Duodenal mucosa (tissue), 2 donors: ENCODE data around the gene AXIN2.
A peak's percentile ranks its signal among the peaks of the same experiment; 100 is the strongest.

ENCODE experiments used
- H3K27ac ChIP-seq: one replicate; pipeline ENCODE4 v1.7.0; 2013; ENCODE audit warnings: low read depth, low read length
- H3K27me3 ChIP-seq, 2 donors: one replicate each; pipeline ENCODE4 v1.7.0; 2013; ENCODE audit warnings: low read length in 2 of 2, control low read depth in 1 of 2; ENCODE audit not compliant: insufficient read depth in 2 of 2, control insufficient read depth in 1 of 2
- H3K36me3 ChIP-seq, 2 donors: one replicate each; pipeline ENCODE4 v1.7.0; 2013; ENCODE audit warnings: low read length in 2 of 2, control low read depth in 1 of 2; ENCODE audit not compliant: insufficient read depth in 2 of 2, control insufficient read depth in 1 of 2
- H3K4me1 ChIP-seq, 2 donors: one replicate each; pipeline ENCODE4 v1.7.0; 2013; ENCODE audit warnings: low read length in 2 of 2, control low read depth in 1 of 2; ENCODE audit not compliant: insufficient read depth in 2 of 2, control insufficient read depth in 1 of 2
- H3K4me3 ChIP-seq, 2 donors: one replicate each; pipeline ENCODE4 v1.7.0; 2013; ENCODE audit warnings: low read length in 2 of 2, low read depth in 1 of 2
- H3K9ac ChIP-seq, 2 donors: one replicate each; pipeline ENCODE4 v1.7.0; 2013; ENCODE audit warnings: low read length in 2 of 2, low read depth in 1 of 2
- H3K9me3 ChIP-seq, 2 donors: one replicate each; pipeline ENCODE4 v1.7.0; 2013; ENCODE audit warnings: low read length in 2 of 2, control low read depth in 1 of 2; ENCODE audit not compliant: control insufficient read depth in 1 of 2

Gene AXIN2

DNA sequence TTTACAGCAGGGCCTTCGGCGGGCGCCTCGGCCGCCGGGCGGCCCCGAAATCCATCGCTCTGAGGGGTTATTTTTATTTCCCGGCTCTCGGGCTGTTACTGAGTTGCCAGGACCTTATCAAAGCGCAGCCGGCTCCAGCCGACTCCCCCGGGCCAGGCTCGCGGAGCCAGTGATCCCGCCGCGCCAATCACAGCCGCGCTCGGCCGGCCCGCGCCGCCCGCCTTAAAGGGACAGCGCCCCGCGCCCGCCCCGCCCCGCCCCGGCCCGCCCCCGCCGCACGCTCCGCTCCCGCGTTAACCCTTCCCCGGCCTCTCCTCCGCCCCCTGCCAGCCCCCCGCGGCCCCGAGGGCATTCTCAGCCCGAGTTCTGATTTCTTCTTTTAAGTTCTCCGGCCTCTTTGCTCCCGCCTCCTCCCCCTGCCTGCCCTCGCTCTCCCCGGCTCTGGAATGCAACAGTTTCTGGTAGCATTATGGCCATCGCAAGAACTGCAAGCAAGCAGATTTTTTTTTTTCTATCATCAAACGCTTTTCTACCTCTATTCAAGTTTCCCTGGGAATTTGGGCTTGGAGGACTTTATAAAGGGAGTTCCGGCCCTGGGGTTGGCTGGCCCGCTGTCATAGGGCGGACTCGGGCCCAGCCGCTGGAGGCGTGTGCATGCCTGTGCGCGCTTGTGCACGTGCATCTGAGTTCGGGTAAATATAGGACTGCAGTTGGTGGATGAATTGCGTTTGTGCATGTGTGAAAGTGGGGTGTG lies at the start of gene AXIN2:
Gene AXIN2, minus strand, starts transcription at position 197 of the 754 bp plus-strand sequence. CDS start 3,028 bp downstream, outside the sequence.
- Histone ChIP-seq H3K4me1 (peaks cover 46 to 47% of the 10 kb centered on the region in 2 donors), H3K36me3 (no peaks in the 10 kb centered on the region), H3K9ac (no peak within 1 kb of the TSS), H3K9me3 (no peaks in the 10 kb centered on the region), H3K4me3 (peak within 1 kb of the TSS; percentile 71 to 74), H3K27ac (peak within 1 kb of the TSS; percentile 30), H3K27me3 (peaks cover 0 to 5% of the 10 kb centered on the region in 2 donors)

- Histone ChIP-seq H3K27ac (no peak overlapping the region), H3K4me1 (peaks cover 3 to 8% of the 10 kb centered on the region in 2 donors), H3K9ac (no peak overlapping the region), H3K4me3 (no peak overlapping the region), H3K36me3 (no peaks in the 10 kb centered on the region), H3K27me3 (no peaks in the 10 kb centered on the region), H3K9me3 (no peaks in the 10 kb centered on the region)
Measured at GRCh38 chr17:65609749-65610148, 48.3 kb upstream of the AXIN2 start.

GRCh38 chr17:65609286-65609685 lies 47.8 kb upstream of the AXIN2 start:
- Histone ChIP-seq H3K4me1 (peaks cover 3 to 8% of the 10 kb centered on the region in 2 donors), H3K9me3 (no peaks in the 10 kb centered on the region), H3K27me3 (no peaks in the 10 kb centered on the region), H3K36me3 (no peaks in the 10 kb centered on the region), H3K4me3 (no peak overlapping the region), H3K27ac (no peak overlapping the region), H3K9ac (no peak overlapping the region)

DNA sequence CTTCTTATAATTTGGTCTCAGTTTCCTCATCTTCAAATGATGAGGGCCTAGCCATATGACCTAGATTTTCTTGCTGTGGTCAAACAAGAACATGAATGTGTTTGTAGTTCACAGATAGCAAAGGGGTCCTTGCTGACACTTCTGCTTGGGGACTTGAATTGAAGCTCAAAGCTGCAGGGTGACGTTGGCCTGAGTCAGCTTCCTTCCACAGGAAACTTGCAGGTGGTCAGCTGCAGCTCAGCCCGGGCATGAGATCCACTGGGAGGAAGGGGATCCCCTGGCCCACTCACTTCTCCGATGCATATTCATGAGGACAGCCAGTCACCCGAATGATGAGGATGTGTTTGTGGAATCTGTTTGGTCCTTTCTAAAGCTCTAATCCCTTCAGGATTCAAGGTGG lies 42.6 kb upstream of the AXIN2 start:
- H3K36me3 ChIP-seq = no peaks in the 10 kb centered on the region
- no peaks in the 10 kb centered on the region for H3K9me3 ChIP-seq
- H3K4me1 ChIP-seq = no peaks in the 10 kb centered on the region
- H3K9ac ChIP-seq = no peak overlapping the region
- H3K27me3 ChIP-seq = no peaks in the 10 kb centered on the region
- no peak overlapping the region for H3K4me3 ChIP-seq
- no peak overlapping the region for H3K27ac ChIP-seq

GRCh38 chr17:65601881-65602280 lies 40.4 kb upstream of the AXIN2 start:
- Histone ChIP-seq H3K4me3 (no peak overlapping the region), H3K9ac (no peak overlapping the region), H3K9me3 (no peaks in the 10 kb centered on the region), H3K4me1 (no peaks in the 10 kb centered on the region), H3K27me3 (no peaks in the 10 kb centered on the region), H3K36me3 (no peaks in the 10 kb centered on the region), H3K27ac (no peak overlapping the region)

- no peaks in the 10 kb centered on the region for H3K27me3 ChIP-seq
- no peak overlapping the region for H3K27ac ChIP-seq
- no peaks in the 10 kb centered on the region for H3K4me1 ChIP-seq
- no peak overlapping the region for H3K4me3 ChIP-seq
- no peaks in the 10 kb centered on the region for H3K36me3 ChIP-seq
- H3K9ac ChIP-seq = no peak overlapping the region
- H3K9me3 ChIP-seq = no peaks in the 10 kb centered on the region
Measured at GRCh38 chr17:65601145-65601544, 39.7 kb upstream of the AXIN2 start.

DNA sequence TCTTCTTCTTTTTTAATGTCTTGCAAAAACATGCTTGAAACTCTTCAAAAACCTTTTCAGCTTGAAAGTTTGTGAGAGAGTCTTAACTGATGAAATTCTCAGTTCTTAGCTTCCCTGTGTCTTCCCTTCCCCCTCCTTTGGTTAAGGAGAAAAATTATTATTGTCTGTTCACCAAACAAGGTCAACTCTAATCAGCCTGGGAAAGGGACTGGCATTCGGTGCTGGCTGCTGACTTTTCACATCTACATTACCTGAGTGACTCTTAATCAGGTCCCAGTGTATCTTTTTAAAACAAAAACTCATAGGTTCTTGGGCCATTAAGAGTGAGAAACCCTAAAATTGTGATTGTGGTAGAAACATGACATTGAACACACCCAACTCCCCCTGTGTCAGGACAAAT lies 39.1 kb upstream of the AXIN2 start:
- H3K27me3 ChIP-seq = no peaks in the 10 kb centered on the region
- H3K36me3 ChIP-seq = no peaks in the 10 kb centered on the region
- H3K4me3 ChIP-seq = no peak overlapping the region
- H3K9ac ChIP-seq = no peak overlapping the region
- no peak overlapping the region for H3K27ac ChIP-seq
- no peaks in the 10 kb centered on the region for H3K4me1 ChIP-seq
- H3K9me3 ChIP-seq = no peaks in the 10 kb centered on the region

DNA sequence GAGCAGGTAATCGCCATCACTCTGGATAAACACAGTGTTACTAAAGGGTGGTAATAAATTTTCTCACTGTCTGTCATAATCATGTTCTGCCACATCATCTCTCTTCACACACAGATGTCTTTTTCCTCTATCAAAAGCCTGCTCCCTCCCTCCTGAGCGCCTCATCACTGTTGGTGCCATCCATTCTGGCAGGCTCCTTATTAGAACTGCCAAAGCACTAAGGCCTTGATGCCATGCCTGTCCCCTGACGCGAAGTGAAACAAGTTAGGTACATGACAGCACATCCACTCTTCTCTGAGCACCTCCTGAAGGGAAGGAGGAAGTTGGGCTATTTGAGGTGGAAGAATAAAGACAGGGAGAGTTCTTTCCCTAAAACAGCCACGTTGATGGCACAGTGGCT lies 38.2 kb upstream of the AXIN2 start:
- H3K9me3 ChIP-seq = no peaks in the 10 kb centered on the region
- H3K27me3 ChIP-seq = no peaks in the 10 kb centered on the region

DNA sequence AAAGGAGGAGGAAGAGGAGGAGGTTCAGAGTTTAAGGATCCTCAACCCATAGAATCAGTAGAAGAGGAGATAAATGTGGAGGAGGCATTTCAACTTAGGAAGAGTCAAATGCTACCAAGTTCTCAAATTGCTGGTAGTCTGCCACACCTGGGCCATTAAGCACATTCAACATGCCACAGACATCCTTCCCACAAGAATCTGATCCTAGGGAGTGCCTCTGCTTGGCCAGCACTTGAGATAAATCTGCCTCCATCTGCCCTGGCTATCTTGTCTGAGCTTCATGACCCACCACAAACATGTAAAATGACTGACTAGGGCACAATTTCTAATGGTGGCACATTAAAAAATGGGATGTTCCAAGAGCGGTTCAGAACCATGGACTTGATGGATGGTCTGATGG lies 37.3 kb upstream of the AXIN2 start:
- Histone ChIP-seq H3K4me1 (no peaks in the 10 kb centered on the region), H3K9me3 (no peaks in the 10 kb centered on the region), H3K4me3 (no peak overlapping the region), H3K9ac (no peak overlapping the region), H3K27ac (no peak overlapping the region), H3K27me3 (no peaks in the 10 kb centered on the region), H3K36me3 (no peaks in the 10 kb centered on the region)

More for the DNA sequence above, 38.2 kb upstream of the AXIN2 start:
- no peak overlapping the region for H3K4me3 ChIP-seq
- H3K36me3 ChIP-seq = no peaks in the 10 kb centered on the region
- no peak overlapping the region for H3K9ac ChIP-seq
- H3K4me1 ChIP-seq = no peaks in the 10 kb centered on the region
- no peak overlapping the region for H3K27ac ChIP-seq

GRCh38 chr17:65595071-65595656 lies 33.7 kb upstream of the AXIN2 start:
- Histone ChIP-seq H3K9me3 (no peaks in the 10 kb centered on the region), H3K4me3 (no peak overlapping the region), H3K9ac (no peak overlapping the region), H3K27ac (no peak overlapping the region), H3K36me3 (no peaks in the 10 kb centered on the region), H3K27me3 (no peaks in the 10 kb centered on the region), H3K4me1 (no peaks in the 10 kb centered on the region)
